ENCODE results near the gene STAT5A.
"Not testable (repeated sequence)": the region's sequence is repeated elsewhere in the genome, so short reads cannot be mapped to it uniquely, and the experiment has no call there.

Gene STAT5A

DNA sequence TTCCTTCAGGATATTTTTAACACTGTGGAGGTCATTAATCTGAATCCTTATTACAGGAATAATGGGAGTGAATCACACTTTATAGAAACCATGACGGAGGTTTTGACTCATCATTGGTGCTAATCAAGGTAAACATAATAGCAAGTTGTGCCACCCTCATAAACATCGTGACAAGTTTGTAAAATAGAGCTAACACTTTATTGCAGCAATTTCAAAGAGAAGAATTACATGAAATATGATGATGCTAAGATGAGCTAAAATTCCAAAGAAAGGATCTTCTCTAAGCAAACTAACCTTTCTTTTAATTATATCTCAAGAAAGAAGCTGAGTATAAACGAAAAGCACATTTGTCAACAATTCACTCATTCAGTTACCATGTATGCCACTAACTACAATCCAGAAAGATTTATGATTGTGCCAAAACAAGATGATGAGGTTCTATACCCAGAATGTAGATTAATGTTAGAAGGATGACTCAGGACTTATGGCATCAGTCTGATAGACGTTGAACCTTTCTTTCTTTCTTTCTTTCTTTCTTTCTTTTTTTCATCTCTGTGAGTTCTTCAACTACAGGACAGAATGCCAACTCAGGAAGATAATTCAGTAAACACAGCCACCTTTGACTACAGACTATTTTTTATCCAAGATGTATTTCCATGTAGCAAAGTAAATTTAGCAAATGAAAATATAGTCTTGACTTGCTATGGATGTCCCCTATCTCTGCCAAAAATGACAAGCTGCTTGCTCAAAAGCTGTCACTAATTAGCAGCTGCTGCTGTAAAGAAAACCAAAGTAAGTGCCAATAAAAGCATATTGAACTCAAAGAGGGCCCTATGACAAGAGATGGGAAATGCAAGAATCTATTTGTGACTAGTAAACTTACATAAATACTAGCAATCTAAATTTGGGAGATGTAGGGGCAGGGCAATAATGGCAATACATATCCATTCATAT is 35.4 kb upstream of the STAT5A start:
- DNase-seq (ENCODE audit: insufficient read length, low spot score): no peak
- FAIRE-seq: no peak
- TF ChIP-seq POLR2A (IDR thresholded peaks at IDR 0.05; ENCODE audit: low read depth, low read length): no peak

GRCh38 chr17:42253578-42253977 is 34.7 kb upstream of the STAT5A start:
- no peak for FAIRE-seq
- DNase-seq (ENCODE audit: insufficient read length, low spot score): no peak
- no peak for TF ChIP-seq POLR2A (IDR thresholded peaks at IDR 0.05; ENCODE audit: low read depth, low read length)

DNA sequence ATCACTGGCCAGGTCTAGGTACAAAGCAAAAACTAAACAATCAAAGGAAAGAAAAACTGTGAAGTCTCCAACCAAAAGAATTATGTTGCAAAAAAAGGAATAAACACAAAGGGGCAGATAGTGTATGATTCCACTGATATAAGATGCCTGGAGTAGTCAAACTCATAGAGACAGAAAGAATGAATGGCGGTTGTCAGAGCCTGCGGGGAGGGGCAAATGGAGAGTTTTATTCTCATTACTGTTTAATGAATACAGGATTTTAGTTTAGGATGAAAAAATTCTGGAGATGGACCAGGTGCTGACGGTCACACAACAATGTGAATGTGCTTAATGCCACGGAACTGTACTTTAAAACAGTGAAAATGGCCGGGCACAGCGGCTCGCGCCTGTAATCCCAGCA is 32.9 kb upstream of the STAT5A start:
- no peak for TF ChIP-seq POLR2A (IDR thresholded peaks at IDR 0.05; ENCODE audit: low read depth, low read length)
- FAIRE-seq: no peak
- no peak for DNase-seq (ENCODE audit: insufficient read length, low spot score)

- TF ChIP-seq POLR2A (IDR thresholded peaks at IDR 0.05; ENCODE audit: low read depth, low read length): no peak
- FAIRE-seq (no peak), DNase-seq (ENCODE audit: insufficient read length, low spot score) (no peak)
These were observed 28.0 kb upstream of the STAT5A start for GRCh38 chr17:42260318-42260717.

GRCh38 chr17:42264366-42264765 is 23.9 kb upstream of the STAT5A start:
- not testable (repeated sequence) for DNase-seq (ENCODE audit: insufficient read length, low spot score); FAIRE-seq

- TF ChIP-seq POLR2A (IDR thresholded peaks at IDR 0.05; ENCODE audit: low read depth, low read length): no peak
- FAIRE-seq (no peak), DNase-seq (ENCODE audit: insufficient read length, low spot score) (no peak)
These were observed 21.8 kb upstream of the STAT5A start for GRCh38 chr17:42266462-42266861.

DNA sequence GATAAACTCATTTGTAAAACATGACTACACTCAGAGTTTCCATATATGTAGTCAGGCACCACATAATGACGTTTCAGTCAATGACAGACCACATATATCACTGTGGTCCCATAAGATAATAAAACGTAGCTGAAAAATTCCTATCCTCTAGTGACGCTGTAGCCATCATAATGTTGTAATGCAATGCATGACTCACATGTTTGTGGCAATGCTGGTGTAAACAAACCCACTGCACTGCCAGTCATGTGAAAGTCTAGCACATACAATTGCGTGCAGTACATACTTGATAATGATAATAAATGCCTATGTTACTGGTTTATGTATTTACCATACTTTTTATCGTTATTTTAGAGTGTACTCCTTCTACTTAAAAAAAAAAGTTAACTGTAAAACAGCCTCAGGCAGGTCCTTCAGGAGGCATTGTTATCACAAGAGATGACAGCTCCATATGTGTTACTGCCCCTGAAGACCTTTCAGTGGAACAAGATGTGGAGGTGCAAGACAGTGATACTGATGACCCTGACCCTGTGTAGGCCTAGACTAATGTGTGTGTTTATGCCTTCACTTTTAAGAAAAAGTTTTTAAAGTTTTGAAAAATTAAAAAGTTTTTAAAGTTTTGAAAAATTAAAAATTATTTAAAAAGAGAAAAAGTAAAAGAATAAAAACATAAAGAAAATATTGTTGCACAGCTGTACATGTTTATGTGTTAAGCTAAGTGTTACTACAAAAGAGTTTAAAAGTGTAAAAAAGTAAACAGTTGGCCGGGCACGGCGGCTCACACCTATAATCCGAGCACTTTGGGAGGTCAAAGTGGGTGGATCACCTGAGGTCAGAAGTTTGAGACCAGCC is 21.2 kb upstream of the STAT5A start:
- FAIRE-seq (peak; percentile 57), DNase-seq (ENCODE audit: insufficient read length, low spot score) (no peak)
- TF ChIP-seq POLR2A (IDR thresholded peaks at IDR 0.05; ENCODE audit: low read depth, low read length): no peak

DNA sequence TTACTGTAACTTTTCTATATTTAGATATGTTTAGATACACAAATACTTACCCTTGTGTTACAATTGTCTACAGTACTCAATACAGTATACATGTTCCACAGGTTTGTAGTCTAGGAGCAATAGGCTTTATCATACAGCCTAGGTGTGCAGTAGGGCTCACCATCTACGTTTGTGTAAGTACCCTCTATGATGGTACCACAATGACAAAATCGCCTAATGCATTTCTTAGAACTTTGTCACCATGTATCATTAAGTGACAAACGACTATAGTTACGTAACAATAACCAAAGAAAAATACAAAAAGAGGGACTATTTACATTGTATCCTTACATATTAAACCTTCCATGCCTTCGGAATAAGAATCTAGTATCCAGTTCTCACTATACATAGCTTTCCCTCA is 20.1 kb upstream of the STAT5A start:
- DNase-seq (ENCODE audit: insufficient read length, low spot score): no peak
- no peak for TF ChIP-seq POLR2A (IDR thresholded peaks at IDR 0.05; ENCODE audit: low read depth, low read length)
- no peak for FAIRE-seq

DNA sequence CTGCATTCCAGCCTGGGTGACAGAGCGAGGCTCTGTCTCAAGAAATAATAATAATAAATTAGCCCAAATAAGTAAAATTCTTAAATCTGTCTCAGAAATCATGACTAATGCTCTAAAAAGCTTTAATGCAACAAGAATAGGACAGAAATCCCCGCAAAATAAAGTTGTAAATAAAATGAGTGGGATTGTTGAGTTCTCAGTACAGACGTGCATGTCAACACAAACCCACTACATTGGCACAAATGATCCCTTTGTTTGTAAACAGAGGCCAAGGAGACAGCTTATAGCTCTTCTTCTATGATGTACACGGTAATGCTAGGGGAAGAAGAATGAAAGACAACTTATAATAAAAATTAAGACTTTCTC is 18.1 kb upstream of the STAT5A start:
- DNase-seq (ENCODE audit: insufficient read length, low spot score): no peak
- TF ChIP-seq POLR2A (IDR thresholded peaks at IDR 0.05; ENCODE audit: low read depth, low read length): no peak
- no peak for FAIRE-seq

GRCh38 chr17:42270596-42270995 is 17.7 kb upstream of the STAT5A start:
- TF ChIP-seq POLR2A (IDR thresholded peaks at IDR 0.05; ENCODE audit: low read depth, low read length): no peak
- FAIRE-seq (no peak), DNase-seq (ENCODE audit: insufficient read length, low spot score) (no peak)

- no peak for TF ChIP-seq POLR2A (IDR thresholded peaks at IDR 0.05; ENCODE audit: low read depth, low read length)
- no peak for FAIRE-seq
- DNase-seq (ENCODE audit: insufficient read length, low spot score): no peak
These were observed 17.1 kb upstream of the STAT5A start for GRCh38 chr17:42271006-42271778.

- FAIRE-seq: no peak
- TF ChIP-seq POLR2A (IDR thresholded peaks at IDR 0.05; ENCODE audit: low read depth, low read length): no peak
- DNase-seq (ENCODE audit: insufficient read length, low spot score): no peak
These were observed 16.6 kb upstream of the STAT5A start for GRCh38 chr17:42271779-42272035.

GRCh38 chr17:42272162-42272907 is 16.0 kb upstream of the STAT5A start:
- FAIRE-seq: no peak
- DNase-seq (ENCODE audit: insufficient read length, low spot score): no peak
- no peak for TF ChIP-seq POLR2A (IDR thresholded peaks at IDR 0.05; ENCODE audit: low read depth, low read length)

All from H54 (cell line).